ENCODE measurements around the gene BZW2.

Gene BZW2

GRCh38 chr7:16740996-16741395, 95.0 kb downstream of the BZW2 start:
- no peak overlapping the region for H2BK5ac ChIP-seq (ENCODE audit: low read depth, low read length, poor library complexity, severe bottlenecking)
- H4K8ac ChIP-seq (ENCODE audit: low read length), result no peak overlapping the region
- no peak overlapping the region for H2BK120ac ChIP-seq (ENCODE audit: low read depth, low read length)
- H2AK5ac ChIP-seq (ENCODE audit: low read length, severe bottlenecking), result no peak overlapping the region
- peak overlapping the region; percentile 32 for H3K9ac ChIP-seq (ENCODE audit: low read length)
- no peak overlapping the region for H3K4me3 ChIP-seq (ENCODE audit: insufficient read depth in 1 of 2, low read depth in 1 of 2, low read length in 2 of 2)
- H2AFZ ChIP-seq (ENCODE audit: low read depth, low read length), result no peak overlapping the region
- H3K18ac ChIP-seq (ENCODE audit: low read depth in 1 of 2, low read length in 2 of 2), result no peak overlapping the region
- H3K79me1 ChIP-seq (replicated peaks; ENCODE audit: low read length, poor library complexity, severe bottlenecking), result no peaks in the 10 kb centered on the region
- H3K27ac ChIP-seq (ENCODE audit: low read length, poor library complexity, severe bottlenecking), result no peak overlapping the region
- peak overlapping the region; percentile 54 to 67 for H2BK12ac ChIP-seq (ENCODE audit: low read length in 2 of 2)
- no peaks in the 10 kb centered on the region for H3K27me3 ChIP-seq (ENCODE audit: control insufficient read depth in 1 of 2, insufficient read depth in 1 of 2, low read length in 2 of 2)
- H3K14ac ChIP-seq (ENCODE audit: low read length in 2 of 2), result no peak overlapping the region
- H3K36me3 ChIP-seq (ENCODE audit: control insufficient read depth in 1 of 2, insufficient read depth in 2 of 2, low read depth in 1 of 2, low read length in 2 of 2), result no peaks in the 10 kb centered on the region
- no peaks in the 10 kb centered on the region for H3K9me3 ChIP-seq (ENCODE audit: control insufficient read depth, low read length)
- no peak overlapping the region for H2BK15ac ChIP-seq (ENCODE audit: low read depth, poor library complexity, severe bottlenecking)
- no peak overlapping the region for H3K4me2 ChIP-seq (ENCODE audit: low read length, poor library complexity, severe bottlenecking)
- no peak overlapping the region for H3K23ac ChIP-seq (ENCODE audit: low read length in 2 of 2)
- no peak overlapping the region for H3K4ac ChIP-seq (ENCODE audit: low read depth in 1 of 2, low read length in 2 of 2)
- WGBS, result no CpG with 5 or more reads among the region's 1 CpG
- no peak overlapping the region for H4K91ac ChIP-seq (ENCODE audit: low read length)
- H3K4me1 ChIP-seq (ENCODE audit: control insufficient read depth, insufficient read depth, low read depth, low read length), result no peaks in the 10 kb centered on the region
- DNase-seq, result no peak

GRCh38 chr7:16741676-16742075, 95.7 kb downstream of the BZW2 start:
- DNase-seq, result no peak
- H3K27ac ChIP-seq (ENCODE audit: low read length, poor library complexity, severe bottlenecking), result no peak overlapping the region

GRCh38 chr7:16742547-16742946, 96.6 kb downstream of the BZW2 start:
- Histone ChIP-seq H3K14ac (ENCODE audit: low read length in 2 of 2) (no peak overlapping the region), H4K8ac (ENCODE audit: low read length) (no peak overlapping the region), H2BK120ac (ENCODE audit: low read depth, low read length) (no peak overlapping the region), H3K79me1 (replicated peaks; ENCODE audit: low read length, poor library complexity, severe bottlenecking) (no peaks in the 10 kb centered on the region), H3K4me2 (ENCODE audit: low read length, poor library complexity, severe bottlenecking) (no peak overlapping the region), H2AK5ac (ENCODE audit: low read length, severe bottlenecking) (no peak overlapping the region), H2BK15ac (ENCODE audit: low read depth, poor library complexity, severe bottlenecking) (no peak overlapping the region), H3K27ac (ENCODE audit: low read length, poor library complexity, severe bottlenecking) (no peak overlapping the region), H3K4me1 (ENCODE audit: control insufficient read depth, insufficient read depth, low read depth, low read length) (no peaks in the 10 kb centered on the region), H2AFZ (ENCODE audit: low read depth, low read length) (no peak overlapping the region), H3K23ac (ENCODE audit: low read length in 2 of 2) (no peak overlapping the region), H3K27me3 (ENCODE audit: control insufficient read depth in 1 of 2, insufficient read depth in 1 of 2, low read length in 2 of 2) (no peaks in the 10 kb centered on the region), H4K91ac (ENCODE audit: low read length) (no peak overlapping the region), H2BK5ac (ENCODE audit: low read depth, low read length, poor library complexity, severe bottlenecking) (no peak overlapping the region), H3K4me3 (ENCODE audit: insufficient read depth in 1 of 2, low read depth in 1 of 2, low read length in 2 of 2) (no peak overlapping the region), H3K4ac (ENCODE audit: low read depth in 1 of 2, low read length in 2 of 2) (peak overlapping the region in 1 of 2 experiments; percentile 19), H2BK12ac (ENCODE audit: low read length in 2 of 2) (peak overlapping the region in 1 of 2 experiments; percentile 77), H3K36me3 (ENCODE audit: control insufficient read depth in 1 of 2, insufficient read depth in 2 of 2, low read depth in 1 of 2, low read length in 2 of 2) (no peaks in the 10 kb centered on the region), H3K9me3 (ENCODE audit: control insufficient read depth, low read length) (no peaks in the 10 kb centered on the region), H3K9ac (ENCODE audit: low read length) (no peak overlapping the region), H3K18ac (ENCODE audit: low read depth in 1 of 2, low read length in 2 of 2) (peak overlapping the region in 1 of 2 experiments; percentile 21)
- DNase-seq, result no peak
- WGBS, result 100% methylated on average over 1 of the region's 3 CpGs

More at GRCh38 chr7:16741676-16742075, 95.7 kb downstream of the BZW2 start:
- Histone ChIP-seq H3K9me3 (ENCODE audit: control insufficient read depth, low read length) (no peaks in the 10 kb centered on the region), H3K18ac (ENCODE audit: low read depth in 1 of 2, low read length in 2 of 2) (peak overlapping the region; percentile 25 to 37), H3K4ac (ENCODE audit: low read depth in 1 of 2, low read length in 2 of 2) (peak overlapping the region in 1 of 2 experiments; percentile 5), H3K23ac (ENCODE audit: low read length in 2 of 2) (peak overlapping the region in 1 of 2 experiments; percentile 23), H2AFZ (ENCODE audit: low read depth, low read length) (no peak overlapping the region), H3K79me1 (replicated peaks; ENCODE audit: low read length, poor library complexity, severe bottlenecking) (no peaks in the 10 kb centered on the region), H3K9ac (ENCODE audit: low read length) (no peak overlapping the region), H3K4me1 (ENCODE audit: control insufficient read depth, insufficient read depth, low read depth, low read length) (no peaks in the 10 kb centered on the region), H3K36me3 (ENCODE audit: control insufficient read depth in 1 of 2, insufficient read depth in 2 of 2, low read depth in 1 of 2, low read length in 2 of 2) (no peaks in the 10 kb centered on the region), H3K4me2 (ENCODE audit: low read length, poor library complexity, severe bottlenecking) (no peak overlapping the region), H2BK12ac (ENCODE audit: low read length in 2 of 2) (peak overlapping the region; percentile 67 to 84), H2AK5ac (ENCODE audit: low read length, severe bottlenecking) (no peak overlapping the region), H2BK120ac (ENCODE audit: low read depth, low read length) (no peak overlapping the region), H2BK15ac (ENCODE audit: low read depth, poor library complexity, severe bottlenecking) (peak overlapping the region; percentile 2), H2BK5ac (ENCODE audit: low read depth, low read length, poor library complexity, severe bottlenecking) (no peak overlapping the region), H4K8ac (ENCODE audit: low read length) (peak overlapping the region; percentile 55), H3K4me3 (ENCODE audit: insufficient read depth in 1 of 2, low read depth in 1 of 2, low read length in 2 of 2) (no peak overlapping the region), H3K27me3 (ENCODE audit: control insufficient read depth in 1 of 2, insufficient read depth in 1 of 2, low read length in 2 of 2) (no peaks in the 10 kb centered on the region), H3K14ac (ENCODE audit: low read length in 2 of 2) (peak overlapping the region in 1 of 2 experiments; percentile 66), H4K91ac (ENCODE audit: low read length) (peak overlapping the region; percentile 56)
- 77% methylated on average over 1 of the region's 1 CpG for WGBS

GRCh38 chr7:16743236-16743635, 97.3 kb downstream of the BZW2 start:
- H3K79me1 ChIP-seq (replicated peaks; ENCODE audit: low read length, poor library complexity, severe bottlenecking), result no peaks in the 10 kb centered on the region
- H3K4me1 ChIP-seq (ENCODE audit: control insufficient read depth, insufficient read depth, low read depth, low read length), result no peaks in the 10 kb centered on the region
- no peak overlapping the region for H3K27ac ChIP-seq (ENCODE audit: low read length, poor library complexity, severe bottlenecking)
- no peak overlapping the region for H3K4me3 ChIP-seq (ENCODE audit: insufficient read depth in 1 of 2, low read depth in 1 of 2, low read length in 2 of 2)
- H2BK5ac ChIP-seq (ENCODE audit: low read depth, low read length, poor library complexity, severe bottlenecking), result no peak overlapping the region
- no peak overlapping the region for H4K8ac ChIP-seq (ENCODE audit: low read length)
- H3K14ac ChIP-seq (ENCODE audit: low read length in 2 of 2), result no peak overlapping the region
- no peak overlapping the region for H3K4ac ChIP-seq (ENCODE audit: low read depth in 1 of 2, low read length in 2 of 2)
- WGBS, result no CpG with 5 or more reads among the region's 4 CpGs
- no peak overlapping the region for H3K9ac ChIP-seq (ENCODE audit: low read length)
- H4K91ac ChIP-seq (ENCODE audit: low read length), result no peak overlapping the region
- H3K18ac ChIP-seq (ENCODE audit: low read depth in 1 of 2, low read length in 2 of 2), result no peak overlapping the region
- H3K9me3 ChIP-seq (ENCODE audit: control insufficient read depth, low read length), result no peaks in the 10 kb centered on the region
- H3K4me2 ChIP-seq (ENCODE audit: low read length, poor library complexity, severe bottlenecking), result no peak overlapping the region
- no peak overlapping the region for H2AFZ ChIP-seq (ENCODE audit: low read depth, low read length)
- no peak overlapping the region for H2BK15ac ChIP-seq (ENCODE audit: low read depth, poor library complexity, severe bottlenecking)
- no peaks in the 10 kb centered on the region for H3K27me3 ChIP-seq (ENCODE audit: control insufficient read depth in 1 of 2, insufficient read depth in 1 of 2, low read length in 2 of 2)
- no peak overlapping the region for H2BK120ac ChIP-seq (ENCODE audit: low read depth, low read length)
- no peaks in the 10 kb centered on the region for H3K36me3 ChIP-seq (ENCODE audit: control insufficient read depth in 1 of 2, insufficient read depth in 2 of 2, low read depth in 1 of 2, low read length in 2 of 2)
- DNase-seq, result peak; percentile 59
- no peak overlapping the region for H2BK12ac ChIP-seq (ENCODE audit: low read length in 2 of 2)
- no peak overlapping the region for H2AK5ac ChIP-seq (ENCODE audit: low read length, severe bottlenecking)
- H3K23ac ChIP-seq (ENCODE audit: low read length in 2 of 2), result no peak overlapping the region

Data from mesenchymal stem cell (in vitro differentiated cells and primary cell).